ENCODE data around the gene PDGFC.

- TF ChIP-seq CTCF (IDR thresholded peaks at IDR 0.05; ENCODE audit: control extremely low read depth in 1 of 3, insufficient read depth in 1 of 3, low read depth in 1 of 3, low read length in 3 of 3) (no peak), EZH2 (IDR thresholded peaks at IDR 0.05; ENCODE audit: low read depth, low read length, severe bottlenecking) (no peak), SRF (IDR thresholded peaks at IDR 0.05; ENCODE audit: low read depth, low read length) (no peak), SP1 (IDR thresholded peaks at IDR 0.05; ENCODE audit: low read depth, low read length) (no peak)
These were observed 179.0 kb downstream of the PDGFC start for GRCh38 chr4:156792462-156793085.
